NCI-H69 (cell line): Measurements from ENCODE around the gene TMUB1.
"Not testable (repeated sequence)": the region's sequence is repeated elsewhere in the genome, so short reads cannot be mapped to it uniquely, and the experiment has no call there.

Experiments used
- DNase-seq: peaks from one replicate; lab custom pipeline; 2025; lab: John Stamatoyannopoulos, UW

Gene TMUB1

GRCh38 chr7:151053751-151054150 lies 29.5 kb downstream of the TMUB1 start:
- no peak for DNase-seq

GRCh38 chr7:151053096-151053495 lies 30.2 kb downstream of the TMUB1 start:
- DNase-seq = no peak

- peak; percentile 72 for DNase-seq
These were observed 32.2 kb downstream of the TMUB1 start for GRCh38 chr7:151051108-151051507.

- no peak for DNase-seq
These were observed 34.3 kb downstream of the TMUB1 start for GRCh38 chr7:151048911-151049463.

- DNase-seq = peak; percentile 25
These were observed 35.1 kb downstream of the TMUB1 start, which contains the start of gene ASIC3 for GRCh38 chr7:151047976-151048815. Gene ASIC3, plus strand, starts transcription at chr7:151048531. Its CDS starts 355 bp downstream, at chr7:151048886.

GRCh38 chr7:151046603-151047573 lies 36.4 kb downstream of the TMUB1 start:
- peak; percentile 76 for DNase-seq

- DNase-seq = no peak
These were observed 37.3 kb downstream of the TMUB1 start for GRCh38 chr7:151045967-151046366.

GRCh38 chr7:151045262-151045661 lies 38.0 kb downstream of the TMUB1 start:
- no peak for DNase-seq

- no peak for DNase-seq
These were observed 39.3 kb downstream of the TMUB1 start for GRCh38 chr7:151043959-151044358.

- DNase-seq = not testable (repeated sequence)
These were observed 39.8 kb downstream of the TMUB1 start for GRCh38 chr7:151043449-151043848.

GRCh38 chr7:151040616-151041375 lies 42.5 kb downstream of the TMUB1 start:
- no peak for DNase-seq

- DNase-seq = no peak
These were observed 43.3 kb downstream of the TMUB1 start for GRCh38 chr7:151039850-151040548.

- peak; percentile 75 for DNase-seq
These were observed 44.1 kb downstream of the TMUB1 start for GRCh38 chr7:151038951-151039849.

- DNase-seq = no peak
These were observed 47.4 kb downstream of the TMUB1 start for GRCh38 chr7:151035902-151036301.

- DNase-seq = no peak
These were observed 48.1 kb downstream of the TMUB1 start for GRCh38 chr7:151035026-151035717.

- no peak for DNase-seq
These were observed 48.8 kb downstream of the TMUB1 start for GRCh38 chr7:151034312-151035025.

GRCh38 chr7:151033864-151034249 lies 49.4 kb downstream of the TMUB1 start:
- no peak for DNase-seq
